Measurements from ENCODE around the gene SGMS1.

- no peak for TF ChIP-seq POLR2AphosphoS5 (IDR thresholded peaks at IDR 0.05)
- no peak for TF ChIP-seq REST (IDR thresholded peaks at IDR 0.05; ENCODE audit: borderline replicate concordance)
Observed at GRCh38 chr10:50406457-50407070, 217.2 kb downstream of the SGMS1 start.

Measured in neural cell (in vitro differentiated cells).